Right lobe of liver (tissue), 6 donors: Measurements from ENCODE around the gene R3HDM2. TPM values are rescaled to one million over a fixed set of nuclear protein-coding genes. Genes with fewer than 3 reads are reported as not detected.

Source experiments
- ATAC-seq, 4 donors: fragments of 200-7000 bp; cut with Tn5 transposase; one replicate each; pipeline ENCODE4 v1.9.1; 2020; ENCODE audit warnings: mild to moderate bottlenecking in 4 of 4, moderate library complexity in 4 of 4
- DNase-seq, 3 donors: peaks; one replicate each; pipeline ENCODE4 v3.0.0-alpha.2; 2020
- H3K27ac ChIP-seq, 3 donors: fragments of 200-600 bp; one replicate each; pipeline ENCODE4 v1.8.0; 2022
- H3K27me3 ChIP-seq, 2 donors: fragments of 200-600 bp; one replicate each; pipeline ENCODE4 v1.8.0; 2022
- H3K36me3 ChIP-seq, 4 donors: fragments of 200-600 bp; sonication (generic) in 1 of 4; one replicate each; pipeline versions ENCODE4 v1.5.1 to v1.8.0; 2017 to 2022; ENCODE audit warnings: control low read depth in 1 of 4
- H3K4me1 ChIP-seq, 4 donors: fragments of 200-600 bp; sonication (generic) in 1 of 4; one replicate each; pipeline versions ENCODE4 v1.5.1 to v1.8.0; 2017 to 2022; ENCODE audit warnings: control low read depth in 1 of 4
- H3K4me3 ChIP-seq, 3 donors: fragments of 200-600 bp; one replicate each; pipeline ENCODE4 v1.8.0; 2022
- H3K9me3 ChIP-seq, 4 donors: fragments of 200-600 bp; sonication (generic) in 1 of 4; one replicate each; pipeline versions ENCODE4 v1.5.1 to v1.8.0; 2017 to 2022; ENCODE audit warnings: control low read depth in 1 of 4
- POLR2A ChIP-seq: fragments of 450-650 bp; IDR thresholded peaks from one replicate; pipeline ENCODE4 v1.6.1; 2017; ENCODE audit warnings: antibody characterized with exemption, mild to moderate bottlenecking
- WGBS: methylation state at CpG from one replicate; pipeline ENCODE4 v1.1.6; 2018; ENCODE audit warnings: low coverage, low lambda C conversion rate; ENCODE audit not compliant: insufficient coverage; ENCODE audit errors: missing lambda C conversion rate; 5-methylcytosine and 5-hydroxymethylcytosine counted together
- intact Hi-C, 2 donors: fragments of 100-400 bp; cut with DNase I; formaldehyde crosslinking; loops; one replicate each; pipeline versions ENCODE4 v1.11.2 to v1.14.1; 2022
- small RNA-seq, 2 experiments: library from RNA; depleted of rRNA; stranded (forward); fragments of <200 nt; gene quantifications; one replicate each; pipeline ENCODE3, GENCODE V24; 2016
- total RNA-seq, 6 experiments: library from RNA; depleted of rRNA in 2 of 6; stranded (reverse); fragments of >200 nt in 2 of 6; fragmentation: NEBNext Ultra II Directional in 3 of 6; extraction: Animal tissue kit (Norgen Biotek cat#: 25700) in 3 of 6; gene quantifications; one replicate each; pipeline versions ENCODE4 v1.1.0 to v1.2.4, GENCODE V29; 2016 to 2023
- TF ChIP-seq, protein P1 (sequence below), 4 donors: fragments of 200-600 bp in 3 of 4; fragments of 450-650 bp in 1 of 4; IDR thresholded peaks; one replicate each; pipeline versions ENCODE4 v1.5.1 to v1.8.0; 2016 to 2022; ENCODE audit warnings: antibody characterized with exemption in 4 of 4, mild to moderate bottlenecking in 2 of 4
- donor health status: DM: no; HTN: yes; CAD: no.
- donor health status: DM: no; HTN: no; CAD: no.
- donor health status: DM: no; HTN: no; CAD: no.
- donor health status: DM: no; HTN: yes; CAD: no.
- donor health status: DM: no; HTN: yes; CAD: no.

The R3HDM2 gene
- total RNA-seq, 6 experiments from 2014 or later: 25.3 to 48.0 (median 35.9) TPM

DNA sequence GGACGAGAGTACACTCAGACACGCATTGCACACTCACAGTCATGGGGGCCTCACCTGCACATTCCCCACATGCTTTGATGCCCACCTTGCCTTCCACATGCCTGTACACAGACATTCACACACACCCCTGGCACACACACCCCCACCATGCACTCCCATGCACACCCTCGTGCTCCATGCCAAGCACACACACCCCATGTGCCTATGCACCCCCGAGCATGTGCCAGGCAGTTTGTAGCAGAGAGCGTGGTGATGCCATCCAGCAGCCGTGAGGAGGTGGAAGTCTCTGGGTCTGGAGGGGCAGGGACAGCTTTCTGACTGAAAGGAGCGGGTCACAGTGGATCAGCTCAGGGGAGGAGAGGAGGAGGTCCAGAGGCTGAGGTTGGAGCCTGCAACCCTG, 224.9 kb downstream of the R3HDM2 start:
- Histone ChIP-seq H3K36me3 (peaks cover 5 to 100% (median 63%) of the 10 kb centered on the region in 4 donors), H3K4me3 (no peak overlapping the region), H3K9me3 (no peaks in the 10 kb centered on the region), H3K27ac (no peak overlapping the region), H3K27me3 (no peaks in the 10 kb centered on the region), H3K4me1 (no peaks in the 10 kb centered on the region)
- WGBS: 77% methylated on average over 4 of the region's 7 CpGs
- no peak for TF ChIP-seq POLR2A
- intact Hi-C loops: loop anchor here in 1 of 2 donors (5.0 kb wide), 1 partner anchor 36 kb away; no protein-coding TSS in a partner anchor
- ATAC-seq (no peak), DNase-seq (no peak)

DNA sequence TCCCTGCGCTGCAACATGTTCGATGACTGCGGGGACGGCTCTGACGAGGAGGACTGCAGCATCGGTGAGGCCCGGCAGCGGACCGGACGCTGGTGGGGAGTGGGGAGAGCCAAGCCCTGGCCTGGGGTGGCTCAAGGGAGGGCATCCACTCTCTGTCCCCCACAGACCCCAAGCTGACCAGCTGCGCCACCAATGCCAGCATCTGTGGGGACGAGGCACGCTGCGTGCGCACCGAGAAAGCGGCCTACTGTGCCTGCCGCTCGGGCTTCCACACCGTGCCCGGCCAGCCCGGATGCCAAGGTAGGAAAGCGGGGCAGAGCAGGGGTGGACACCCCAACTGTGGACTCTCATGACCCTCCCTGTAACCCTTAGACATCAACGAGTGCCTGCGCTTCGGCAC, 225.7 kb downstream of the R3HDM2 start:
- Histone ChIP-seq H3K4me1 (no peaks in the 10 kb centered on the region), H3K36me3 (peaks cover 5 to 100% (median 66%) of the 10 kb centered on the region in 4 donors), H3K9me3 (no peaks in the 10 kb centered on the region), H3K27ac (no peak overlapping the region), H3K27me3 (no peaks in the 10 kb centered on the region), H3K4me3 (no peak overlapping the region)
- WGBS: 94% methylated on average over 12 of the region's 26 CpGs
- intact Hi-C loops: loop anchor here in 1 of 2 donors (5.0 kb wide), 1 partner anchor 37 kb away; no protein-coding TSS in a partner anchor
- TF ChIP-seq, protein P1, sequence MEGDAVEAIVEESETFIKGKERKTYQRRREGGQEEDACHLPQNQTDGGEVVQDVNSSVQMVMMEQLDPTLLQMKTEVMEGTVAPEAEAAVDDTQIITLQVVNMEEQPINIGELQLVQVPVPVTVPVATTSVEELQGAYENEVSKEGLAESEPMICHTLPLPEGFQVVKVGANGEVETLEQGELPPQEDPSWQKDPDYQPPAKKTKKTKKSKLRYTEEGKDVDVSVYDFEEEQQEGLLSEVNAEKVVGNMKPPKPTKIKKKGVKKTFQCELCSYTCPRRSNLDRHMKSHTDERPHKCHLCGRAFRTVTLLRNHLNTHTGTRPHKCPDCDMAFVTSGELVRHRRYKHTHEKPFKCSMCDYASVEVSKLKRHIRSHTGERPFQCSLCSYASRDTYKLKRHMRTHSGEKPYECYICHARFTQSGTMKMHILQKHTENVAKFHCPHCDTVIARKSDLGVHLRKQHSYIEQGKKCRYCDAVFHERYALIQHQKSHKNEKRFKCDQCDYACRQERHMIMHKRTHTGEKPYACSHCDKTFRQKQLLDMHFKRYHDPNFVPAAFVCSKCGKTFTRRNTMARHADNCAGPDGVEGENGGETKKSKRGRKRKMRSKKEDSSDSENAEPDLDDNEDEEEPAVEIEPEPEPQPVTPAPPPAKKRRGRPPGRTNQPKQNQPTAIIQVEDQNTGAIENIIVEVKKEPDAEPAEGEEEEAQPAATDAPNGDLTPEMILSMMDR (IDR thresholded peaks at IDR 0.05): no peak
- TF ChIP-seq POLR2A: no peak
- DNase-seq (no peak), ATAC-seq (no peak)

DNA sequence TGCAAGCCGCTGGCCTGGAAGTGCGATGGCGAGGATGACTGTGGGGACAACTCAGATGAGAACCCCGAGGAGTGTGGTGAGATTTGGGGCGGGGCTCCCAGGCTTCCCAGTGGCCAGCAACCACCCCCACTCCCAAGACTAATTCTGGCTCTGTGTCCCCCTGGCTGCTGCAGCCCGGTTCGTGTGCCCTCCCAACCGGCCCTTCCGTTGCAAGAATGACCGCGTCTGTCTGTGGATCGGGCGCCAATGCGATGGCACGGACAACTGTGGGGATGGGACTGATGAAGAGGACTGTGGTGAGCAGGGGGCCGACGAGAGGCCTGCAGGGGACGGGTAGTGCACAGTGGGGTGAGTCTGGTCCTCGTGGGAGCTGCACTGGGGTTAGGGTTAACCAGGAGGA, 226.4 kb downstream of the R3HDM2 start:
- 88% methylated on average over 14 of the region's 19 CpGs for WGBS
- no peaks in the 10 kb centered on the region for H3K4me1 ChIP-seq
- DNase-seq: no peak
- no peak overlapping the region for H3K4me3 ChIP-seq
- H3K36me3 ChIP-seq: peaks cover 5 to 99% (median 67%) of the 10 kb centered on the region in 4 donors
- H3K9me3 ChIP-seq: no peaks in the 10 kb centered on the region
- intact Hi-C loops: no loop called here
- no peaks in the 10 kb centered on the region for H3K27me3 ChIP-seq
- TF ChIP-seq, protein P1 (IDR thresholded peaks at IDR 0.05): no peak
- TF ChIP-seq POLR2A: no peak
- no peak for ATAC-seq
- no peak overlapping the region for H3K27ac ChIP-seq

DNA sequence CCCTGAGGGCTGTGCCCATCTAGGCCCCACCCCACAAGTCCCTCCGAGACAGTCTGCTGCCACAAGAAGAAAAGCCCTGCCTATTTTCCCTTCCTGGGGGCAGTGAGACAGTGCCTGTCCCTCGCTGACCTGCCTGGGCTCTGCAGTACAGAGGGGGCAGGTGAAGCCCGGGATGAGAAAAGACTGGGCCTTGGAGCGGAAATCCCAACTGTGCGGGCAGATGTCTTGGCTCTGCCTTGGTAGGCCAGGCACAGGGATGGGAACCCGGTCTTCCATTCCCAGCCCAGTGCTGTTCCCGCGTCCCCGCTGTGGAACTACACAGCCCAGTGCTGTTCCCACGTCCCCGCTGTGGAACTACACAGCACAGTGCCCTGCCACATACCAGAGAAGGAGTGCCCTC, 227.1 kb downstream of the R3HDM2 start:
- Histone ChIP-seq H3K4me3 (no peak overlapping the region), H3K9me3 (no peaks in the 10 kb centered on the region), H3K4me1 (no peaks in the 10 kb centered on the region), H3K27me3 (no peaks in the 10 kb centered on the region), H3K27ac (no peak overlapping the region), H3K36me3 (peaks cover 5 to 99% (median 66%) of the 10 kb centered on the region in 4 donors)
- ATAC-seq (no peak), DNase-seq (no peak)
- WGBS: 92% methylated on average over 2 of the region's 11 CpGs
- intact Hi-C loops: no loop called here
- TF ChIP-seq, protein P1 (IDR thresholded peaks at IDR 0.05): no peak
- no peak for TF ChIP-seq POLR2A

Small RNA genes lying within 50 kb of the gene (small RNA-seq; reads per million reads assigned to genes)
- gene RNU6-879P: 0 reads per million in 2 experiments

Other genes starting within 250 kb of the R3HDM2 start
- gene NXPH4, start 214.2 kb downstream of the R3HDM2 start, total RNA-seq: 1 to 10 TPM in 2 of 6 experiments, under 1 TPM in 1, not detected in 3; 0.87 to 1.5 (median 1.2) TPM
- 100 to 1,000 TPM; 157 to 228 (median 194) TPM for gene SHMT2, start 201.3 kb downstream of the R3HDM2 start, total RNA-seq
- 1 to 10 TPM in 5 of 6 experiments, under 1 TPM in 1; 0.98 to 4.5 (median 1.8) TPM for gene STAC3, start 179.9 kb downstream of the R3HDM2 start, total RNA-seq
- gene INHBC, start 3.7 kb upstream of the R3HDM2 start, total RNA-seq: 100 to 1,000 TPM in 1 of 6 experiments, 10 to 100 TPM in 5; 14.7 to 123 (median 63.6) TPM
- 100 to 1,000 TPM in 4 of 6 experiments, 10 to 100 TPM in 2; 17.4 to 302 (median 150) TPM for gene INHBE, start 24.3 kb upstream of the R3HDM2 start, total RNA-seq
- gene GLI1, start 28.7 kb upstream of the R3HDM2 start, total RNA-seq: under 1 TPM; 0.16 to 0.74 (median 0.55) TPM
- 10 to 100 TPM in 1 of 6 experiments, 1 to 10 TPM in 5; 3.5 to 11.0 (median 6.8) TPM for gene ARHGAP9, start 48.8 kb upstream of the R3HDM2 start, total RNA-seq
- gene MARS1, start 57.0 kb upstream of the R3HDM2 start, total RNA-seq: 10 to 100 TPM; 53.4 to 66.6 (median 60.4) TPM
- 10 to 100 TPM; 11.3 to 26.7 (median 18.7) TPM for gene DDIT3, start 89.5 kb upstream of the R3HDM2 start, total RNA-seq
- 10 to 100 TPM in 5 of 6 experiments, 1 to 10 TPM in 1; 7.4 to 61.1 (median 39.3) TPM for gene MBD6, start 91.8 kb upstream of the R3HDM2 start, total RNA-seq
- gene DCTN2, start 116.1 kb upstream of the R3HDM2 start, total RNA-seq: 10 to 100 TPM; 28.4 to 80.0 (median 36.0) TPM
- under 1 TPM in 1 of 6 experiments, not detected in 5; 0.02 TPM for gene KIF5A, start 119.0 kb upstream of the R3HDM2 start, total RNA-seq
- 10 to 100 TPM; 11.3 to 27.6 (median 12.8) TPM for gene PIP4K2C, start 160.1 kb upstream of the R3HDM2 start, total RNA-seq
- 1 to 10 TPM in 5 of 6 experiments, under 1 TPM in 1; 0.86 to 2.7 (median 1.9) TPM for gene DTX3, start 173.8 kb upstream of the R3HDM2 start, total RNA-seq
- gene ARHGEF25, start 180.4 kb upstream of the R3HDM2 start, total RNA-seq: 1 to 10 TPM in 5 of 6 experiments, under 1 TPM in 1; 0.92 to 2.0 (median 1.3) TPM
- gene B4GALNT1, start 202.2 kb upstream of the R3HDM2 start, total RNA-seq: 1 to 10 TPM in 3 of 6 experiments, under 1 TPM in 3; 0.44 to 3.6 (median 0.78) TPM